ENCODE results near the gene PCYOX1L. TPM values are rescaled to one million over a fixed set of nuclear protein-coding genes. Genes with fewer than 3 reads are reported as not detected.

PCYOX1L gene
- polyA plus RNA-seq, 5 donors = 14.8 to 16.7 (median 15.0) TPM

Other genes with a start within 250 kb of the PCYOX1L start
- gene ABLIM3, start 216.6 kb upstream of the PCYOX1L start, polyA plus RNA-seq (ENCODE audit: insufficient read depth in 1 of 5, insufficient read length in 5 of 5, low replicate concordance in 1 of 5) = 100 to 1,000 TPM in 4 of 5 donors, 10 to 100 TPM in 1; 85.6 to 123 (median 104) TPM
- 10 to 100 TPM; 35.7 to 40.9 (median 39.5) TPM for gene AFAP1L1, start 86.2 kb upstream of the PCYOX1L start, polyA plus RNA-seq (ENCODE audit: insufficient read depth in 1 of 5, insufficient read length in 5 of 5, low replicate concordance in 1 of 5)
- gene GRPEL2, start 12.5 kb upstream of the PCYOX1L start, polyA plus RNA-seq (ENCODE audit: insufficient read depth in 1 of 5, insufficient read length in 5 of 5, low replicate concordance in 1 of 5) = 10 to 100 TPM; 14.8 to 30.8 (median 24.5) TPM
- 10 to 100 TPM in 1 of 5 donors, 1 to 10 TPM in 2, under 1 TPM in 2; 0.62 to 20.7 (median 1.1) TPM for gene IL17B, start 21.2 kb downstream of the PCYOX1L start, polyA plus RNA-seq (ENCODE audit: insufficient read depth in 1 of 5, insufficient read length in 5 of 5, low replicate concordance in 1 of 5)
- gene CSNK1A1, start 193.4 kb downstream of the PCYOX1L start, polyA plus RNA-seq (ENCODE audit: insufficient read depth in 1 of 5, insufficient read length in 5 of 5, low replicate concordance in 1 of 5) = 100 to 1,000 TPM; 155 to 224 (median 206) TPM
- gene ARHGEF37, start 223.5 kb downstream of the PCYOX1L start, polyA plus RNA-seq (ENCODE audit: insufficient read depth in 1 of 5, insufficient read length in 5 of 5, low replicate concordance in 1 of 5) = 1 to 10 TPM; 4.2 to 6.2 (median 5.2) TPM